IPS-18c (cell line): ENCODE measurements around the gene MINK1.

Experiments
- H3K4me3 ChIP-seq: 2 replicates; pipeline ENCODE4 v1.7.0; 2013; ENCODE audit warnings: low read depth, mild to moderate bottlenecking, low read length, moderate library complexity; ENCODE audit not compliant: insufficient read depth
- H3K9me3 ChIP-seq: one replicate; pipeline ENCODE4 v1.6.1; 2013; ENCODE audit warnings: mild to moderate bottlenecking, low read length, moderate library complexity; ENCODE audit not compliant: control insufficient read depth, insufficient read depth

MINK1 gene

GRCh38 chr17:4833178-4833940 lies at the start of gene MINK1:
Gene MINK1 (plus strand): TSS chr17:4833340. CDS start chr17:4833584, 244 bp downstream.
- H3K9me3 ChIP-seq = no peaks in the 10 kb centered on the region
- H3K4me3 ChIP-seq = peak within 1 kb of the TSS; percentile 86

DNA sequence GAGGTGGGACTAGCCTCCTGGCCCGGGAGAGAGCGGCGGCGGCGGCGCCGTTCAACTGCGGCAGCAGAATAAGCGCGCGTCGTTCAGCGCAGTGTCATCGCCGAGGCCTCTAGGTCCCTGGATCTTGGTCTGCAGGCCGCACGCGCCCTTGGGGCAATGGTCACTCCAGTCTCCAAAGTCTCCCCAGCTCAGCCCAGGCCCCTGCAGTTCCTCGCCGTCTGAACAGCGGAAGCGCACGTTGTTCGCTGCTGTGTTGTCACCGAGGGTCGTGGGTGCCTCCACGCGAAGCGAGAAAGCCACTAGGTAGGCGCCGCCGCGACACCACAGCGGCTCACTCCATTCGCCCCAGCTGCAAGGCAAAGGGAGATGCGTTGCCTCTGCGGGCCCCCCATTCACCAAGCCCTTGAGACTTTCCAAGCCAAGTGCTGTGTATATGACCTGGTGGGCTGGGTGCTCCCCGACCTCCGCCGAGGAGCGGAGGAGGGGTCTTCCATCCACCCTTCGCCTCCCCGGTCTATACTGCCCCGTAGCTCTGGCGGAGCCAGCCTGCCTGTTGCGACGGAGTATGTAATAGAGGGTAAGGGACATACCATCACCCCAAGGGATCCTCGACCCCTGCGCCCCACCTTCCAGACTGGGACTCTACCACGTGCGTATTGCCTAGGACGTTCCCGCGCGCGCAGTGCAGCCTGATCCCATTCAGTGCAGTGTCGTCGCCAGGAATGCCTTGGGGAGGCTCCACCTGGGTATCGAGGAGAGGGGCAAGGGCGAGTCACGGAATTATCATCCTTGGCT lies 47.6 kb upstream of the MINK1 start:
- H3K4me3 ChIP-seq = no peak overlapping the region
- H3K9me3 ChIP-seq = no peaks in the 10 kb centered on the region

- Histone ChIP-seq H3K9me3 (no peaks in the 10 kb centered on the region), H3K4me3 (no peak within 1 kb of the TSS)
These were observed 47.0 kb upstream of the MINK1 start, which contains the start of gene VMO1 for GRCh38 chr17:4786106-4786511. Gene VMO1 (minus strand): TSS chr17:4786364. CDS start chr17:4786352, 12 bp downstream.

DNA sequence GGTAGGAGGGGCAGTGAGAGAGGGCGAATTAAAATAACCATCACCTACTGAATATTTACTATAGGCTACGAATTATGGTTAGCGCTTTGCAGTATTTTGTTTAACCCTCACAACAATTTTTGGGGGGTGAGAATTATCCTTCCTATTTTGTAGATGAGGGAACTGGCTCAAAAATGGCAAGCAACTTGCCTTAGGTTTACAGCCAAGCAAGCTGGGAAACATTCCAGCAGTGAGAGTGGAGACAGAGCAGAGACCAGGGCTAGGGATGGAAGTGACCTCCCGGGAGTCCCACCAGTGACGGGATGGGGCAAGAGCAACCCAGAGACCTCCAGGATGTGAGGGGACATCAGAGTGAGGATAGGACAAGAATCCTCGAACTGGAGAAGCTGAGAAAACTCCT lies 46.6 kb upstream of the MINK1 start:
- no peak overlapping the region for H3K4me3 ChIP-seq
- H3K9me3 ChIP-seq = no peaks in the 10 kb centered on the region

DNA sequence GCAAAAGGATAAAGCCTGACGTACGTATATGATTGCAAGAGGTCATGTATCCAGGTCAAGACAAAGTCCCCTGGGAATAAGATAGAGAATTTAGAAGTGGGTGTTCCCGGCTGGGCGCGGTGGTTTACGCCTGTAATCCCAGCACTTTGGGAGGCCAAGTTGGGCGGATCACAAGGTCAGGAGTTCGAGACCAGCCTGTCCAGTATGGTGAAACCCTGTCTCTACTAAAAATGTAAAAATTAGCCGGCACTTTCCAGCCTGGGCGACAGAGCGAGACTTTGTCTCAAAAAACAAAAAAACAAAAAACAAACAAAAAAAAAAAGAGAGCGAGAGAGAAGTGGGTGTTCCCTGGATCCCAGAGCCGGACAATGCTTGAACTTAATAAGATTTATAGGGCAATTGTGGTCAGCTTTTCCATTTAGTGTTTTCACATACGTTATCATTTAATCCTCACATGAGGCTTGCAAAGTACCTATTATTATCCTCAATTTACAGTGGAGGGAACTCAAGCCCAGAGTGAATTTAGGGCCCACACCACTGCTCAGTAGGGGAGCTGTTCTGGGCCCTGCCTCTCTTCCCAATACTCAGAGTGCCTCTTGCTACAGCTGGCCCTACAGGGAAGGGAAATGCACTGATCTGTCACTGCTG lies 44.9 kb upstream of the MINK1 start:
- Histone ChIP-seq H3K4me3 (peak overlapping the region; percentile 80; the same call in 1 of the 2 replicates), H3K9me3 (no peaks in the 10 kb centered on the region)

DNA sequence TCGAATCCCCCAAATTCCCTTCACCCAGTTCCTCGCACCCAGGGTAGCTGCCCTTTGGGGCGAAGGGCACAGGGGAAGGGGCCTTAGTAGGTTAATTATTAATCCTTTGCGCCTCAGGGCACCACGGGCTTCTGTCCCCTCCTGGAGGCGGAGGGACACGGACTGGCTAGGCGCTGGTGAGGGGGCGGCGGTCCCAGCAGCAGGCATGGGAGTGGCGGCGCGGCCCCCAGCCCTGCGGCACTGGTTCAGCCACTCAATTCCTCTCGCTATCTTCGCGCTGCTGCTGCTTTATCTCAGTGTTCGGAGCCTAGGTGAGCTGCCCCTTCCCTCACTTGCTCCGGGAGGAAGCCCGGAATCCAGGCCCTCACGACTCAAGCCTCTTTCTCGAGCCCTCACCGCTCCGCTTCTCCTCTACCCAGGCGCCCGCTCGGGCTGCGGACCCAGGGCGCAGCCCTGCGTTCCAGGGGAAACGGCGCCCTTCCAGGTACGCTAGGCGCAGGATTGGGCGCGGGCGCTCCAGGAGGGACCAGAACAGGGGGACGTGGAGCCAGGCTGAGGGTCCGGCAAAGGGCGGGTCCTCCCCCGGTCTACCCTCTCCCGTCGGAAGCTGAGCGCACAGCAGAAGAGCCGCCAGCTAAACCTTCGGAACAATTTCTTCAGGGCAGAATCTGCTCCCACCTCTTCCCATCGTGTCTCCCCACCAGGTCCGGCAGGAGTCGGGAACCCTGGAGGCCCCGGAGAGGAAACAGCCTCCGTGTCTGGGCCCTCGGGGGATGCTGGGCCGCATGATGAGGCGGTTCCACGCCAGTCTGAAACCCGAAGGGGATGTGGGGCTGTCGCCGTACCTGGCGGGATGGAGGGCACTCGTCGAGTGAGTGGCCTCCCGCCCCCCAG lies 44.1 kb upstream of the MINK1 start, which contains the start of gene GLTPD2:
Gene GLTPD2 (plus strand): TSS at position 158 of the 894 bp plus-strand sequence. CDS start 48 bp downstream, at position 206.
- no peaks in the 10 kb centered on the region for H3K9me3 ChIP-seq
- H3K4me3 ChIP-seq = peak within 1 kb of the TSS; percentile 80

DNA sequence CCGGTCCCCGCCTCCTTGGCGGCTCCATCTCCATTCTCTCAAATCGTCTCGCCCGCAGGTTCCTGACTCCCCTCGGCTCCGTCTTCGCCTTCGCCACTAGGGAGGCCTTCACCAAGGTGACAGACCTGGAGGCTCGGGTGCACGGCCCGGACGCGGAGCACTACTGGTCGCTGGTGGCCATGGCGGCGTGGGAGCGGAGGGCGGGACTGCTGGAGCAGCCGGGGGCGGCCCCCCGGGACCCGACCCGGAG lies 43.5 kb upstream of the MINK1 start:
- H3K9me3 ChIP-seq = no peaks in the 10 kb centered on the region
- peak overlapping the region; percentile 80 for H3K4me3 ChIP-seq

DNA sequence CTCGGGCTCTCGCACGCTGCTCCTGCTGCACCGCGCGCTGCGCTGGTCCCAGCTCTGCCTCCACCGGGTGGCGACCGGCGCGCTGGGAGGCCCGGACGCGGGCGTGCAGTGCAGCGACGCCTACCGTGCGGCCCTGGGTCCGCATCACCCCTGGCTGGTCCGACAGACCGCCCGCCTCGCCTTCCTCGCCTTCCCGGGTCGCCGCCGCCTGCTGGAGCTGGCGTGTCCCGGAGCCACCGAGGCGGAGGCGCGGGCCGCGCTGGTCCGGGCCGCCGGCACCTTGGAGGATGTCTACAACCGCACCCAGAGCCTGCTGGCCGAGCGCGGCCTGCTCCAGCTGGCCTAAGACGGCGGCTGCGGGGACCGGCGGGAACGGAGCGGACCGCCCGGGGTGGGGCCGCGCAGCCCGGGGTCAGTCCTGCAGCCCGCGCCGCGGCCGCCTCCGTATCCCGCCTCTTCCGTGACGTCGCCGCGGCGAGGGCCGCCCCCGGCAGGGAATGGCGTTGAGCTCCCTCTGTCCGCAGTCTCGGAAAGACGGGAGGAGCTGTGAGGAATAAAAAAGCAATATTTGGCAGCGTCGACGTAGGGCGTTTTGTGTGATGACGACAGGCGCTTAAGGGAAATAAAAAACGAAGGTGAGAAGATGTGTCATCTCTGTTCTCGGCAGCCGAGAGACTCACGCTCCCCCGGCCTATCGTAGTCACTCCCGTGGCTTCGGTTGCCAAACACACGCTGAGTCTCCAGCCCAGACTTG lies 43.0 kb upstream of the MINK1 start:
- H3K9me3 ChIP-seq = no peaks in the 10 kb centered on the region
- peak overlapping the region; percentile 80 for H3K4me3 ChIP-seq

DNA sequence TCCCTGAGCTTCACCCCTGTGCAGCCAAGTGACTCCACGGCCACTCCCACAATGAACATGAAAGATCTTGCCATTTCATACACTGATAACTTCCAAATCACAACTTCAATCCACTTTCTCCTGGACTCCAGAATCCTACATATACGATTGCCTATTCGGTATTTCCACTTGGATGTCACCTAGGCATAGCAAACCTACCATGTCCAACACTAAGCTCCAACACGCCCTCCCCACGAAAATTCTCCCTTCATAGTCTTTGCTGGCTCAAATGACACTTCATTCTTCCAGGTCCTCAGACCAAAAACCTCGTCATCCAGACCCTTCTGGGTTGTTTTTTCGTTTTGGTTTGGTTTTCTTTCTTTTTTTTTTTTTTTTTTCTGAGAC lies 42.4 kb upstream of the MINK1 start:
- Histone ChIP-seq H3K4me3 (peak overlapping the region; percentile 80), H3K9me3 (no peaks in the 10 kb centered on the region)

GRCh38 chr17:4795168-4795567 lies 38.0 kb upstream of the MINK1 start:
- Histone ChIP-seq H3K9me3 (no peaks in the 10 kb centered on the region), H3K4me3 (no peak overlapping the region)

GRCh38 chr17:4796552-4796920 lies 36.6 kb upstream of the MINK1 start:
- peak overlapping the region; percentile 98 for H3K4me3 ChIP-seq
- no peaks in the 10 kb centered on the region for H3K9me3 ChIP-seq

DNA sequence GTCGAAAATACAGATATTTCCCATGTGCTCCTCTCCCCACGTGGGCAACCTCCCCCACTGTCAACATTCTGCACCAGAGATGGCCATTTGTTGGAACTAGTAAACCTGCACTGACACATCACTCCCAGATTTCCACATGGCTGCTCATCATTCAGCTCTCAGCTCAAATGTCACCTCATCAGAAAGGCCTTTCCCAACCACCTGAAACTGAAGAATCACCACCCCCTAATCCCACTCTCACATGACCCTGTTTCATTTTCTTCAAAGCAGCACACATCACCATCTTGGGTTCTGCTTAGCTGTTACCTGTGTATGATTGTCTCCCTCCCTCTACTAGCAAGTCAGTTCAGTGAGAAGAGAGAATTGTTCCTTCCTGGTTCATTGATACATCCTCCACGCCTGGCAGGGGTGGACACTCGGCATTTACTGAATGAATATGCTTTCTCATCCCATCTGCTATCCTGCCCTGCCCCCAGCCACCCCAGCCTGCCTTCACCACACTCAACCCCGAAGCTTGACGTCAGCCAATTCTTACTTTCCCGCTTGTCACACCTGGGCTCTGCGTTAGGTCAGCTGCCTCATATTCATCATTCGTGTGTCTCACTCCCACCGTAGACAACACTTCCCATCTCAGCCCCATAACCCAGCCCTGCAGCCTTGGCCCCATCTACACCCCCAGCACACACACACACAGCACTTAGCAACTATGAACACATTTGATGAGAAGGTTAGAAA lies 32.5 kb upstream of the MINK1 start:
- Histone ChIP-seq H3K4me3 (no peak overlapping the region), H3K9me3 (no peaks in the 10 kb centered on the region)

- Histone ChIP-seq H3K4me3 (no peak within 1 kb of the TSS), H3K9me3 (no peaks in the 10 kb centered on the region)
These were observed 30.9 kb upstream of the MINK1 start, which contains the start of gene C17orf114 for GRCh38 chr17:4802228-4802627. Gene C17orf114 (minus strand): TSS chr17:4802328.

GRCh38 chr17:4806456-4806776 lies 26.7 kb upstream of the MINK1 start:
- peak overlapping the region; percentile 70 for H3K4me3 ChIP-seq
- H3K9me3 ChIP-seq = no peaks in the 10 kb centered on the region

GRCh38 chr17:4806777-4807604 lies 26.1 kb upstream of the MINK1 start, which contains the start of gene PLD2:
Gene PLD2 (plus strand): TSS chr17:4807152. CDS start chr17:4807773, 621 bp downstream.
- Histone ChIP-seq H3K4me3 (peak within 1 kb of the TSS; percentile 70), H3K9me3 (no peaks in the 10 kb centered on the region)
